Mucosa of stomach (tissue), 1 donor: Measurements from ENCODE around the gene KRTAP4-3.
"Not testable (repeated sequence)": the region's sequence is repeated elsewhere in the genome, so short reads cannot be mapped to it uniquely, and the experiment has no call there.

Experiments used
- H3K27me3 ChIP-seq: one replicate; pipeline ENCODE4 v1.7.0; 2013; ENCODE audit warnings: mild to moderate bottlenecking, low read length; ENCODE audit not compliant: control insufficient read depth, insufficient read depth
- H3K36me3 ChIP-seq: one replicate; pipeline ENCODE4 v1.7.0; 2013; ENCODE audit warnings: low read length; ENCODE audit not compliant: control insufficient read depth, insufficient read depth
- H3K4me1 ChIP-seq: one replicate; pipeline ENCODE4 v1.7.0; 2013; ENCODE audit warnings: mild to moderate bottlenecking, low read length; ENCODE audit not compliant: control insufficient read depth, insufficient read depth
- H3K4me3 ChIP-seq: one replicate; pipeline ENCODE4 v1.7.0; 2013; ENCODE audit warnings: low read length
- H3K9ac ChIP-seq: one replicate; pipeline ENCODE4 v1.7.0; 2013; ENCODE audit warnings: mild to moderate bottlenecking, low read length, moderate library complexity
- H3K9me3 ChIP-seq: one replicate; pipeline ENCODE4 v1.7.0; 2013; ENCODE audit warnings: mild to moderate bottlenecking, low read length, moderate library complexity; ENCODE audit not compliant: control insufficient read depth
- donor health status: Pancreatic carcinoma.

KRTAP4-3 gene

GRCh38 chr17:41178843-41179616 is 11.0 kb upstream of the KRTAP4-3 start:
- H3K9ac ChIP-seq = no peak overlapping the region
- H3K4me3 ChIP-seq = no peak overlapping the region
- no peaks in the 10 kb centered on the region for H3K36me3 ChIP-seq
- H3K4me1 ChIP-seq = no peaks in the 10 kb centered on the region
- H3K27me3 ChIP-seq = peaks cover 4% of the 10 kb centered on the region
- H3K9me3 ChIP-seq = no peaks in the 10 kb centered on the region

- Histone ChIP-seq H3K4me1 (no peaks in the 10 kb centered on the region), H3K27me3 (peaks cover 4% of the 10 kb centered on the region), H3K9ac (no peak overlapping the region), H3K4me3 (no peak overlapping the region), H3K36me3 (no peaks in the 10 kb centered on the region), H3K9me3 (no peaks in the 10 kb centered on the region)
Observed at GRCh38 chr17:41178341-41178740, 10.3 kb upstream of the KRTAP4-3 start.

- Histone ChIP-seq H3K4me3 (no peak within 1 kb of the TSS), H3K4me1 (no peaks in the 10 kb centered on the region), H3K36me3 (no peaks in the 10 kb centered on the region), H3K9me3 (no peaks in the 10 kb centered on the region), H3K27me3 (peaks cover 4% of the 10 kb centered on the region), H3K9ac (no peak within 1 kb of the TSS)
Observed at GRCh38 chr17:41177727-41178271, 9.8 kb upstream of the KRTAP4-3 start, which contains the start of gene KRTAP4-2. TSS of gene KRTAP4-2 (minus strand) at chr17:41178221. CDS start at chr17:41178164, 57 bp downstream.

- Histone ChIP-seq H3K4me1 (no peaks in the 10 kb centered on the region), H3K36me3 (no peaks in the 10 kb centered on the region), H3K27me3 (peaks cover 4% of the 10 kb centered on the region), H3K9ac (no peak overlapping the region), H3K4me3 (no peak overlapping the region), H3K9me3 (no peaks in the 10 kb centered on the region)
Observed at GRCh38 chr17:41176744-41177387, 8.8 kb upstream of the KRTAP4-3 start.

- Histone ChIP-seq H3K36me3 (no peaks in the 10 kb centered on the region), H3K4me1 (no peaks in the 10 kb centered on the region), H3K9me3 (no peaks in the 10 kb centered on the region), H3K27me3 (no peaks in the 10 kb centered on the region), H3K9ac (no peak overlapping the region), H3K4me3 (no peak overlapping the region)
Observed at GRCh38 chr17:41171886-41172285, 3.9 kb upstream of the KRTAP4-3 start.

- Histone ChIP-seq H3K9ac (no peak overlapping the region), H3K9me3 (no peaks in the 10 kb centered on the region), H3K27me3 (no peaks in the 10 kb centered on the region), H3K36me3 (no peaks in the 10 kb centered on the region), H3K4me1 (no peaks in the 10 kb centered on the region), H3K4me3 (no peak overlapping the region)
Observed at GRCh38 chr17:41167561-41167960, 460 bp downstream of the KRTAP4-3 start.

GRCh38 chr17:41163828-41164227 is 4.2 kb downstream of the KRTAP4-3 start:
- Histone ChIP-seq H3K9me3 (no peaks in the 10 kb centered on the region), H3K9ac (no peak overlapping the region), H3K36me3 (no peaks in the 10 kb centered on the region), H3K4me1 (no peaks in the 10 kb centered on the region), H3K27me3 (no peaks in the 10 kb centered on the region), H3K4me3 (no peak overlapping the region)

GRCh38 chr17:41160648-41161047 is 7.4 kb downstream of the KRTAP4-3 start, which contains the start of gene KRTAP4-4:
TSS of gene KRTAP4-4 (minus strand) at chr17:41160748. CDS start at chr17:41160691, 57 bp downstream.
- Histone ChIP-seq H3K36me3 (no peaks in the 10 kb centered on the region), H3K4me3 (no peak within 1 kb of the TSS), H3K27me3 (no peaks in the 10 kb centered on the region), H3K9ac (no peak within 1 kb of the TSS), H3K9me3 (no peaks in the 10 kb centered on the region), H3K4me1 (no peaks in the 10 kb centered on the region)

- H3K4me3 ChIP-seq, H3K27me3 ChIP-seq, H3K9me3 ChIP-seq, H3K4me1 ChIP-seq, H3K9ac ChIP-seq, H3K36me3 ChIP-seq: not testable (repeated sequence)
Observed at GRCh38 chr17:41160190-41160589, 7.8 kb downstream of the KRTAP4-3 start.

GRCh38 chr17:41153856-41154255 is 14.2 kb downstream of the KRTAP4-3 start:
- Histone ChIP-seq H3K36me3 (no peaks in the 10 kb centered on the region), H3K4me3 (no peak overlapping the region), H3K9me3 (no peaks in the 10 kb centered on the region), H3K4me1 (no peaks in the 10 kb centered on the region), H3K9ac (no peak overlapping the region), H3K27me3 (no peaks in the 10 kb centered on the region)

- Histone ChIP-seq H3K36me3 (no peaks in the 10 kb centered on the region), H3K9me3 (no peaks in the 10 kb centered on the region), H3K4me1 (no peaks in the 10 kb centered on the region), H3K4me3 (no peak overlapping the region), H3K9ac (no peak overlapping the region), H3K27me3 (no peaks in the 10 kb centered on the region)
Observed at GRCh38 chr17:41151525-41151924, 16.5 kb downstream of the KRTAP4-3 start.

- no peaks in the 10 kb centered on the region for H3K4me1 ChIP-seq
- no peaks in the 10 kb centered on the region for H3K36me3 ChIP-seq
- H3K27me3 ChIP-seq = no peaks in the 10 kb centered on the region
- no peak overlapping the region for H3K9ac ChIP-seq
- H3K9me3 ChIP-seq = no peaks in the 10 kb centered on the region
- no peak overlapping the region for H3K4me3 ChIP-seq
Observed at GRCh38 chr17:41150026-41150425, 18.0 kb downstream of the KRTAP4-3 start.
